ENCODE measurements around the gene MYH16. TPM values are rescaled to one million over a fixed set of nuclear protein-coding genes. Genes with fewer than 3 reads are reported as not detected.

The MYH16 gene
- total and polyA plus RNA-seq, 9 of the 15 experiments (the other 6 are each of a cell fraction or from before 2014, with no cell fraction given) = 0.09 TPM; not detected in 8

- intact Hi-C loops (cut with micrococcal nuclease) = no loop called here
- CTCF ChIA-PET (ENCODE audit: low intra/inter-chr PET ratio) = interaction anchor here (4.5 kb wide), 1 partner anchor 273 kb away, joined by 56 read pairs; no protein-coding TSS in a partner anchor
- no peak for FAIRE-seq
These were observed 41.9 kb downstream of the MYH16 start for GRCh38 chr7:99314504-99314903.

More at GRCh38 chr7:99314504-99314903, 41.9 kb downstream of the MYH16 start:
- Histone ChIP-seq H3K27ac (ENCODE audit: extremely low read depth, low read depth, low read length) (no peak overlapping the region), H3K9ac (ENCODE audit: insufficient read depth in 1 of 2, low read depth in 2 of 2, low read length in 2 of 2) (no peak overlapping the region; a peak in 1 of 4 replicates), H3K4me3 (no peak overlapping the region), H3K4me1 (replicated peaks in 1 of 2; ENCODE audit: control insufficient read depth in 2 of 2, insufficient read depth in 2 of 2, low read length in 2 of 2) (no peaks in the 10 kb centered on the region; a peak in 1 of 5 replicates), H3K9me1 (ENCODE audit: control insufficient read depth, insufficient read depth, low read length) (no peaks in the 10 kb centered on the region), H3K27me3 (ENCODE audit: control insufficient read depth in 2 of 2, insufficient read depth in 2 of 2, low read length in 2 of 2) (peaks cover 17 to 26% of the 10 kb centered on the region in 2 experiments), H3K9me3 (replicated peaks; ENCODE audit: control insufficient read depth, insufficient read depth, low read depth, low read length) (no peaks in the 10 kb centered on the region; the same call in 1 of the 2 replicates), H3K79me2 (ENCODE audit: control insufficient read depth, insufficient read depth, low read length) (no peaks in the 10 kb centered on the region), H3K4me2 (ENCODE audit: insufficient read depth, low read length) (no peak overlapping the region), H2AFZ (ENCODE audit: low read depth, low read length) (no peak overlapping the region), H3K36me3 (ENCODE audit: control insufficient read depth, insufficient read depth, low read length) (no peaks in the 10 kb centered on the region), H4K20me1 (replicated peaks; ENCODE audit: control insufficient read depth, insufficient read depth, low read length) (no peaks in the 10 kb centered on the region; the same call in 1 of the 2 replicates)
- BruUV-seq (replicated peaks) = no TSS peak
- WGBS (ENCODE audit: insufficient coverage, low coverage, missing lambda C conversion rate) = 12% methylated on average over 7 of the region's 7 CpGs
- in situ Hi-C loops (cut with MboI) = no loop called here
- no peak for DNase-seq (ENCODE audit: extremely low read depth in 1 of 4, low spot score in 3 of 4)
- POLR2A ChIA-PET = interaction anchor here (0.9 to 1.1 kb wide), 2 partner anchors 40 to 375 kb away, joined by 3 to 4 read pairs; no protein-coding TSS in a partner anchor
- TF ChIP-seq ZNF707 (CRISPR knock-in tag; conservative IDR thresholded peaks at IDR 0.05) (no peak), NR0B1 (IDR thresholded peaks at IDR 0.05; ENCODE audit: partially characterized antibody) (no peak), ZNF431 (CRISPR knock-in tag; IDR thresholded peaks at IDR 0.05) (no peak), MXI1 (IDR thresholded peaks at IDR 0.05; ENCODE audit: low read depth, low read length) (no peak), STAT6 (CRISPR knock-in tag; IDR thresholded peaks at IDR 0.05) (no peak), KDM5B (IDR thresholded peaks at IDR 0.05; ENCODE audit: insufficient replicate concordance, low read depth, low read length) (no peak), KAT7 (CRISPR knock-in tag; IDR thresholded peaks at IDR 0.05; ENCODE audit: borderline replicate concordance) (no peak), SMAD4 (CRISPR knock-in tag; conservative IDR thresholded peaks at IDR 0.05) (no peak), TGIF2 (CRISPR knock-in tag; IDR thresholded peaks at IDR 0.05) (no peak), ELF4 (CRISPR knock-in tag; IDR thresholded peaks at IDR 0.05) (no peak), PRPF4 (IDR thresholded peaks at IDR 0.05; ENCODE audit: insufficient read depth, low read depth, low read length, poor library complexity, severe bottlenecking) (no peak), U2AF1 (optimal IDR thresholded peaks at IDR 0.05; ENCODE audit: low read depth, low read length) (no peak), ZFX (CRISPR knock-in tag; IDR thresholded peaks at IDR 0.05) (no peak)
- ATAC-seq = no peak

Measured in K562 (cell line).